ENCODE data around the gene ZAR1.

GRCh38 chr4:48478273-48478672 is 11.8 kb upstream of the ZAR1 start:
- TF ChIP-seq CTCF (IDR thresholded peaks at IDR 0.05), result no peak
- TF ChIP-seq EZH2 (IDR thresholded peaks at IDR 0.05; ENCODE audit: borderline replicate concordance, insufficient read depth, low read depth, low read length, poor library complexity, severe bottlenecking), result no peak

Data from B cell (primary cell).